ENCODE results near the gene APOC3.
"Not testable (repeated sequence)": the region's sequence is repeated elsewhere in the genome, so short reads cannot be mapped to it uniquely, and the experiment has no call there.

DNA sequence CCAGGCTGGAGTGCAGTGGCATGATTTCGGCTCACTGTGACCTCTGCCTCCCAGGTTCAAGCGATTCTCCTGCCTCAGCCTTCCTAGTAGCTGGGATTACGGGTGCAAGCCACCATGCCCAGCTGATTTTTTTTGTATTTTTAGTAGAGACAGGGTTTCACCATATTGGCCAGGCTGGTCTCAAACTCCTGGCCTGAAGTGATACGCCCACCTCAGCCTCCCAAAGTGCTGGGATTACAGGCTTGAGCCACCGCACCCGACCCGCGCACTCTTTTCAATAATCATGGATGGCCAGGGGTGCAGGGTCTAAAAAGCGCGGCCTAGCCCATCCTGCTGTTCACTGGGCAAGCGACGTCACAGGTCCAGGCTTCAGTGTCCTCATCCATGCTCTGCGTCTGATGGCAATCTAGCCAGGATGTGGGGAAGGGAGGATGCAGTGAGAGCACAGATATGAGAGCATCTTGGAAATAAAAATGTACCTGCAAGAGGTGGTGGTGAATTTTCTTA is 4.9 kb downstream of the APOC3 start:
- TF ChIP-seq, protein P1, sequence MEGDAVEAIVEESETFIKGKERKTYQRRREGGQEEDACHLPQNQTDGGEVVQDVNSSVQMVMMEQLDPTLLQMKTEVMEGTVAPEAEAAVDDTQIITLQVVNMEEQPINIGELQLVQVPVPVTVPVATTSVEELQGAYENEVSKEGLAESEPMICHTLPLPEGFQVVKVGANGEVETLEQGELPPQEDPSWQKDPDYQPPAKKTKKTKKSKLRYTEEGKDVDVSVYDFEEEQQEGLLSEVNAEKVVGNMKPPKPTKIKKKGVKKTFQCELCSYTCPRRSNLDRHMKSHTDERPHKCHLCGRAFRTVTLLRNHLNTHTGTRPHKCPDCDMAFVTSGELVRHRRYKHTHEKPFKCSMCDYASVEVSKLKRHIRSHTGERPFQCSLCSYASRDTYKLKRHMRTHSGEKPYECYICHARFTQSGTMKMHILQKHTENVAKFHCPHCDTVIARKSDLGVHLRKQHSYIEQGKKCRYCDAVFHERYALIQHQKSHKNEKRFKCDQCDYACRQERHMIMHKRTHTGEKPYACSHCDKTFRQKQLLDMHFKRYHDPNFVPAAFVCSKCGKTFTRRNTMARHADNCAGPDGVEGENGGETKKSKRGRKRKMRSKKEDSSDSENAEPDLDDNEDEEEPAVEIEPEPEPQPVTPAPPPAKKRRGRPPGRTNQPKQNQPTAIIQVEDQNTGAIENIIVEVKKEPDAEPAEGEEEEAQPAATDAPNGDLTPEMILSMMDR (IDR thresholded peaks at IDR 0.05) = not testable (repeated sequence)
- TF ChIP-seq POLR2A (IDR thresholded peaks at IDR 0.05) = not testable (repeated sequence)
